Measurements from ENCODE around the gene ERC2.

ERC2 gene

GRCh38 chr3:56304069-56304468 is 164.2 kb downstream of the ERC2 start:
- no peaks in the 10 kb centered on the region for H3K27me3 ChIP-seq (ENCODE audit: control insufficient read depth in 1 of 2, insufficient read depth in 2 of 2, low read length in 2 of 2)
- H3K36me3 ChIP-seq (ENCODE audit: insufficient read depth, low read length): no peaks in the 10 kb centered on the region
- H3K4me1 ChIP-seq (ENCODE audit: insufficient read depth, low read length): peaks cover 9% of the 10 kb centered on the region
- H3K9me3 ChIP-seq (ENCODE audit: low read length): no peaks in the 10 kb centered on the region
- no peak overlapping the region for H3K27ac ChIP-seq (ENCODE audit: low read depth, low read length)
- no peak overlapping the region for H3K4me3 ChIP-seq (ENCODE audit: low read depth in 1 of 2, low read length in 2 of 2)
- no peak overlapping the region for H3K9ac ChIP-seq (ENCODE audit: low read length)

- Histone ChIP-seq H3K4me1 (ENCODE audit: insufficient read depth, low read length) (peaks cover 3% of the 10 kb centered on the region), H3K27me3 (ENCODE audit: control insufficient read depth in 1 of 2, insufficient read depth in 2 of 2, low read length in 2 of 2) (no peaks in the 10 kb centered on the region), H3K4me3 (ENCODE audit: low read depth in 1 of 2, low read length in 2 of 2) (no peak overlapping the region), H3K9me3 (ENCODE audit: low read length) (no peaks in the 10 kb centered on the region), H3K9ac (ENCODE audit: low read length) (no peak overlapping the region), H3K27ac (ENCODE audit: low read depth, low read length) (no peak overlapping the region), H3K36me3 (ENCODE audit: insufficient read depth, low read length) (no peaks in the 10 kb centered on the region)
These were observed 164.8 kb downstream of the ERC2 start for GRCh38 chr3:56303487-56303886.

- H3K4me3 ChIP-seq (ENCODE audit: low read depth in 1 of 2, low read length in 2 of 2): no peak overlapping the region
- no peak overlapping the region for H3K27ac ChIP-seq (ENCODE audit: low read depth, low read length)
- H3K4me1 ChIP-seq (ENCODE audit: insufficient read depth, low read length): no peaks in the 10 kb centered on the region
- H3K9me3 ChIP-seq (ENCODE audit: low read length): no peaks in the 10 kb centered on the region
- H3K36me3 ChIP-seq (ENCODE audit: insufficient read depth, low read length): no peaks in the 10 kb centered on the region
- no peaks in the 10 kb centered on the region for H3K27me3 ChIP-seq (ENCODE audit: control insufficient read depth in 1 of 2, insufficient read depth in 2 of 2, low read length in 2 of 2)
- H3K9ac ChIP-seq (ENCODE audit: low read length): no peak overlapping the region
These were observed 165.8 kb downstream of the ERC2 start for GRCh38 chr3:56302417-56302816.

- Histone ChIP-seq H3K9me3 (ENCODE audit: low read length) (no peaks in the 10 kb centered on the region), H3K27ac (ENCODE audit: low read depth, low read length) (no peak overlapping the region), H3K4me1 (ENCODE audit: insufficient read depth, low read length) (no peaks in the 10 kb centered on the region), H3K27me3 (ENCODE audit: control insufficient read depth in 1 of 2, insufficient read depth in 2 of 2, low read length in 2 of 2) (no peaks in the 10 kb centered on the region), H3K9ac (ENCODE audit: low read length) (no peak overlapping the region), H3K4me3 (ENCODE audit: low read depth in 1 of 2, low read length in 2 of 2) (no peak overlapping the region), H3K36me3 (ENCODE audit: insufficient read depth, low read length) (no peaks in the 10 kb centered on the region)
These were observed 170.9 kb downstream of the ERC2 start for GRCh38 chr3:56297281-56297840.

- no peak overlapping the region for H3K27ac ChIP-seq (ENCODE audit: low read depth, low read length)
- H3K27me3 ChIP-seq (ENCODE audit: control insufficient read depth in 1 of 2, insufficient read depth in 2 of 2, low read length in 2 of 2): no peaks in the 10 kb centered on the region
- H3K4me1 ChIP-seq (ENCODE audit: insufficient read depth, low read length): no peaks in the 10 kb centered on the region
- no peak overlapping the region for H3K4me3 ChIP-seq (ENCODE audit: low read depth in 1 of 2, low read length in 2 of 2)
- H3K9ac ChIP-seq (ENCODE audit: low read length): no peak overlapping the region
- no peaks in the 10 kb centered on the region for H3K36me3 ChIP-seq (ENCODE audit: insufficient read depth, low read length)
- no peaks in the 10 kb centered on the region for H3K9me3 ChIP-seq (ENCODE audit: low read length)
These were observed 171.9 kb downstream of the ERC2 start for GRCh38 chr3:56296361-56296760.

GRCh38 chr3:56295161-56295560 is 173.1 kb downstream of the ERC2 start:
- Histone ChIP-seq H3K9ac (ENCODE audit: low read length) (no peak overlapping the region), H3K4me1 (ENCODE audit: insufficient read depth, low read length) (no peaks in the 10 kb centered on the region), H3K9me3 (ENCODE audit: low read length) (no peaks in the 10 kb centered on the region), H3K36me3 (ENCODE audit: insufficient read depth, low read length) (no peaks in the 10 kb centered on the region), H3K27ac (ENCODE audit: low read depth, low read length) (no peak overlapping the region), H3K27me3 (ENCODE audit: control insufficient read depth in 1 of 2, insufficient read depth in 2 of 2, low read length in 2 of 2) (no peaks in the 10 kb centered on the region), H3K4me3 (ENCODE audit: low read depth in 1 of 2, low read length in 2 of 2) (no peak overlapping the region)

- Histone ChIP-seq H3K4me1 (ENCODE audit: insufficient read depth, low read length) (no peaks in the 10 kb centered on the region), H3K9me3 (ENCODE audit: low read length) (no peaks in the 10 kb centered on the region), H3K27ac (ENCODE audit: low read depth, low read length) (no peak overlapping the region), H3K36me3 (ENCODE audit: insufficient read depth, low read length) (no peaks in the 10 kb centered on the region), H3K4me3 (ENCODE audit: low read depth in 1 of 2, low read length in 2 of 2) (no peak overlapping the region), H3K9ac (ENCODE audit: low read length) (no peak overlapping the region), H3K27me3 (ENCODE audit: control insufficient read depth in 1 of 2, insufficient read depth in 2 of 2, low read length in 2 of 2) (no peaks in the 10 kb centered on the region)
These were observed 174.0 kb downstream of the ERC2 start for GRCh38 chr3:56294286-56294685.

GRCh38 chr3:56291953-56292352 is 176.3 kb downstream of the ERC2 start:
- H3K27ac ChIP-seq (ENCODE audit: low read depth, low read length): no peak overlapping the region
- H3K36me3 ChIP-seq (ENCODE audit: insufficient read depth, low read length): no peaks in the 10 kb centered on the region
- H3K27me3 ChIP-seq (ENCODE audit: control insufficient read depth in 1 of 2, insufficient read depth in 2 of 2, low read length in 2 of 2): no peaks in the 10 kb centered on the region
- H3K4me3 ChIP-seq (ENCODE audit: low read depth in 1 of 2, low read length in 2 of 2): no peak overlapping the region
- no peaks in the 10 kb centered on the region for H3K4me1 ChIP-seq (ENCODE audit: insufficient read depth, low read length)
- no peaks in the 10 kb centered on the region for H3K9me3 ChIP-seq (ENCODE audit: low read length)
- no peak overlapping the region for H3K9ac ChIP-seq (ENCODE audit: low read length)

GRCh38 chr3:56291244-56291680 is 177.0 kb downstream of the ERC2 start:
- no peaks in the 10 kb centered on the region for H3K9me3 ChIP-seq (ENCODE audit: low read length)
- H3K27ac ChIP-seq (ENCODE audit: low read depth, low read length): no peak overlapping the region
- H3K27me3 ChIP-seq (ENCODE audit: control insufficient read depth in 1 of 2, insufficient read depth in 2 of 2, low read length in 2 of 2): no peaks in the 10 kb centered on the region
- H3K4me3 ChIP-seq (ENCODE audit: low read depth in 1 of 2, low read length in 2 of 2): no peak overlapping the region
- no peaks in the 10 kb centered on the region for H3K4me1 ChIP-seq (ENCODE audit: insufficient read depth, low read length)
- H3K36me3 ChIP-seq (ENCODE audit: insufficient read depth, low read length): no peaks in the 10 kb centered on the region
- no peak overlapping the region for H3K9ac ChIP-seq (ENCODE audit: low read length)

- Histone ChIP-seq H3K4me1 (ENCODE audit: insufficient read depth, low read length) (no peaks in the 10 kb centered on the region), H3K36me3 (ENCODE audit: insufficient read depth, low read length) (no peaks in the 10 kb centered on the region), H3K27ac (ENCODE audit: low read depth, low read length) (no peak overlapping the region), H3K27me3 (ENCODE audit: control insufficient read depth in 1 of 2, insufficient read depth in 2 of 2, low read length in 2 of 2) (no peaks in the 10 kb centered on the region), H3K9ac (ENCODE audit: low read length) (no peak overlapping the region), H3K4me3 (ENCODE audit: low read depth in 1 of 2, low read length in 2 of 2) (no peak overlapping the region), H3K9me3 (ENCODE audit: low read length) (no peaks in the 10 kb centered on the region)
These were observed 177.9 kb downstream of the ERC2 start for GRCh38 chr3:56290374-56290773.

- no peaks in the 10 kb centered on the region for H3K9me3 ChIP-seq (ENCODE audit: low read length)
- no peaks in the 10 kb centered on the region for H3K4me1 ChIP-seq (ENCODE audit: insufficient read depth, low read length)
- H3K36me3 ChIP-seq (ENCODE audit: insufficient read depth, low read length): no peaks in the 10 kb centered on the region
- H3K4me3 ChIP-seq (ENCODE audit: low read depth in 1 of 2, low read length in 2 of 2): no peak overlapping the region
- H3K9ac ChIP-seq (ENCODE audit: low read length): no peak overlapping the region
- no peaks in the 10 kb centered on the region for H3K27me3 ChIP-seq (ENCODE audit: control insufficient read depth in 1 of 2, insufficient read depth in 2 of 2, low read length in 2 of 2)
- H3K27ac ChIP-seq (ENCODE audit: low read depth, low read length): no peak overlapping the region
These were observed 180.0 kb downstream of the ERC2 start for GRCh38 chr3:56288258-56288657.

- no peaks in the 10 kb centered on the region for H3K36me3 ChIP-seq (ENCODE audit: insufficient read depth, low read length)
- no peak overlapping the region for H3K9ac ChIP-seq (ENCODE audit: low read length)
- no peak overlapping the region for H3K27ac ChIP-seq (ENCODE audit: low read depth, low read length)
- no peaks in the 10 kb centered on the region for H3K27me3 ChIP-seq (ENCODE audit: control insufficient read depth in 1 of 2, insufficient read depth in 2 of 2, low read length in 2 of 2)
- no peaks in the 10 kb centered on the region for H3K9me3 ChIP-seq (ENCODE audit: low read length)
- H3K4me3 ChIP-seq (ENCODE audit: low read depth in 1 of 2, low read length in 2 of 2): no peak overlapping the region
- H3K4me1 ChIP-seq (ENCODE audit: insufficient read depth, low read length): no peaks in the 10 kb centered on the region
These were observed 185.9 kb downstream of the ERC2 start for GRCh38 chr3:56282341-56282740.

All from muscle layer of colon (tissue), 2 donors.